SU-DHL-6 (cell line): ENCODE results near the gene TRPM7.

Source experiments
- EZH2phosphoT487 ChIP-seq: fragments of 200-600 bp; sonication (generic), shearing (Covaris generic); conservative IDR thresholded peaks from 2 replicates; pipeline ENCODE4 v1.6.1; 2018; ENCODE audit warnings: mild to moderate bottlenecking, antibody characterized with exemption, low read length, moderate library complexity, mixed read lengths
- TF ChIP-seq, protein P1 (sequence below): fragments of 200-600 bp; sonication (generic); IDR thresholded peaks from one replicate; pipeline ENCODE4 v1.5.1; 2017; ENCODE audit warnings: antibody characterized with exemption, mild to moderate bottlenecking, low read length, moderate library complexity; ENCODE audit not compliant: insufficient read depth, poor library complexity, severe bottlenecking

DNA sequence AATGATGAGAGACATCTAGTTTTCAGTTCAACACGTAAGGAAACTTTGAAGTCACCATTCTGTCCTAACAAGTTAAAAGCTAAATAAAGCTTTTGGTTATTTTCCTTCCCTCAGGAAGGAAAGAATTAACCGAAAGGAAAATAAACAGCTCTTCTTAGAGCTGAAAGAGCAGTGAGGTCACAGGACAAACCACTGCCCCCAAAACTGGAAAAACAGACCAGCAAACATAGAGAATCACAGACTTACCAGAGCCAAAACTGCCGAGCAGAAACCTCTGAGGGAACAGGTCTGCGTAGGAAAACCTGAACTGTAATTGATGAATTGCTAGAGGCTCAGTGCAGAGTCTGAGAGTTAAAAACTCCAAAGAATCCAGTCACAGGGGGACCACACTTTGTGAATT lies 154.8 kb downstream of the TRPM7 start:
- TF ChIP-seq, protein P1, sequence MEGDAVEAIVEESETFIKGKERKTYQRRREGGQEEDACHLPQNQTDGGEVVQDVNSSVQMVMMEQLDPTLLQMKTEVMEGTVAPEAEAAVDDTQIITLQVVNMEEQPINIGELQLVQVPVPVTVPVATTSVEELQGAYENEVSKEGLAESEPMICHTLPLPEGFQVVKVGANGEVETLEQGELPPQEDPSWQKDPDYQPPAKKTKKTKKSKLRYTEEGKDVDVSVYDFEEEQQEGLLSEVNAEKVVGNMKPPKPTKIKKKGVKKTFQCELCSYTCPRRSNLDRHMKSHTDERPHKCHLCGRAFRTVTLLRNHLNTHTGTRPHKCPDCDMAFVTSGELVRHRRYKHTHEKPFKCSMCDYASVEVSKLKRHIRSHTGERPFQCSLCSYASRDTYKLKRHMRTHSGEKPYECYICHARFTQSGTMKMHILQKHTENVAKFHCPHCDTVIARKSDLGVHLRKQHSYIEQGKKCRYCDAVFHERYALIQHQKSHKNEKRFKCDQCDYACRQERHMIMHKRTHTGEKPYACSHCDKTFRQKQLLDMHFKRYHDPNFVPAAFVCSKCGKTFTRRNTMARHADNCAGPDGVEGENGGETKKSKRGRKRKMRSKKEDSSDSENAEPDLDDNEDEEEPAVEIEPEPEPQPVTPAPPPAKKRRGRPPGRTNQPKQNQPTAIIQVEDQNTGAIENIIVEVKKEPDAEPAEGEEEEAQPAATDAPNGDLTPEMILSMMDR: no peak
- TF ChIP-seq EZH2phosphoT487: no peak
